ENCODE results near the gene PLD4. TPM values are rescaled to one million over a fixed set of nuclear protein-coding genes. Genes with fewer than 3 reads are reported as not detected.

Gene PLD4
- total and polyA plus RNA-seq, 2 of the 8 experiments (the other 6 are each of a cell fraction or from before 2014, with no cell fraction given), result 0.05 TPM; not detected in 1

DNA sequence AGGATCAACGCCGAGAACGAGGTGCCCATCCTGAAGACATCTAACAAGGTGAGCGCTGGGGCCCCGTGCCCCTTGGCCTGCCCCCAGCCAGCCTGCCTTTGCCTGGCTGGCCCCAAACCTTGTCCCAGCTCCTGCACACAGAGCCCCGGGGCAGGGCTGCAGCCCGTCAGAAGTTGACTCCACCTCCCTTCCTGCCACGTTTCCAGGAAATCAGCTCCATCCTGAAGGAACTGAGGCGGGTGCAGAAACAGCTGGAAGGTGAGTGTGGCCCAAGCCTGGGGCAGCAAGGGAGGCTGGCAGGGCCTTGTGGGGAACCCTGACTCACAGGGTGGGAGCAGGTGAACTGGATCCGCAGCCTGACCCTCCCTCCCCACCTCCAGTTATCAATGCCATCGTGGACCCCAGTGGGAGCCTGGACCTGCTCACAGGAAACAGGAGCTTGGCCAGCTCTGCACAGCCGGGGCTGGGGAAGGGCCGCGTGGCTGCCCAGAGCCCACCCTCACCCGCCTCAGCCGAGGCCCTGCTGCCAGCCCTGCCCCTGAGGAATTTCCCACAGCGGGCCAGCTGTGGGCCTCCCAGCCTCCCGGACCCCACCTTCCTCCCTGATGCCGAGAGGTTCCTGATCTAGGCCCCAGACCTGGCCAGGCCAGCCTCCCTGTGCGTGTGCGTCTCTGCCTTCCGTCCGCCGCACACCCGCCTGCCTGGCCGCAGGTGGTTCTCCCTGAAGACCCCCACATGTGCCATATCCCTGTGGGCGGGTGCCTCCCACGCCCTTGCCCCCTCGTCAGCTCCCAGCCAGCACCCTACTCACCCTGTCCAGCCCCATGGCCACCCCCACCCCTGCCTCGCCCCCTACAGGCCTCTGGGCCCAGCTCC, 30.1 kb upstream of the PLD4 start:
- TF ChIP-seq, protein P1, sequence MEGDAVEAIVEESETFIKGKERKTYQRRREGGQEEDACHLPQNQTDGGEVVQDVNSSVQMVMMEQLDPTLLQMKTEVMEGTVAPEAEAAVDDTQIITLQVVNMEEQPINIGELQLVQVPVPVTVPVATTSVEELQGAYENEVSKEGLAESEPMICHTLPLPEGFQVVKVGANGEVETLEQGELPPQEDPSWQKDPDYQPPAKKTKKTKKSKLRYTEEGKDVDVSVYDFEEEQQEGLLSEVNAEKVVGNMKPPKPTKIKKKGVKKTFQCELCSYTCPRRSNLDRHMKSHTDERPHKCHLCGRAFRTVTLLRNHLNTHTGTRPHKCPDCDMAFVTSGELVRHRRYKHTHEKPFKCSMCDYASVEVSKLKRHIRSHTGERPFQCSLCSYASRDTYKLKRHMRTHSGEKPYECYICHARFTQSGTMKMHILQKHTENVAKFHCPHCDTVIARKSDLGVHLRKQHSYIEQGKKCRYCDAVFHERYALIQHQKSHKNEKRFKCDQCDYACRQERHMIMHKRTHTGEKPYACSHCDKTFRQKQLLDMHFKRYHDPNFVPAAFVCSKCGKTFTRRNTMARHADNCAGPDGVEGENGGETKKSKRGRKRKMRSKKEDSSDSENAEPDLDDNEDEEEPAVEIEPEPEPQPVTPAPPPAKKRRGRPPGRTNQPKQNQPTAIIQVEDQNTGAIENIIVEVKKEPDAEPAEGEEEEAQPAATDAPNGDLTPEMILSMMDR (IDR thresholded peaks at IDR 0.05; ENCODE audit: control extremely low read depth in 1 of 3, insufficient read depth in 1 of 3, low read depth in 1 of 3, low read length in 3 of 3), result peak in 1 of 3 experiments; percentile 10; a peak in 1 of 4 replicates
- TF ChIP-seq TCF12 (IDR thresholded peaks at IDR 0.05; ENCODE audit: low read depth, low read length), result no peak
- H3K4me2 ChIP-seq (ENCODE audit: insufficient read depth in 1 of 2, low read depth in 2 of 2, low read length in 2 of 2), result no peak overlapping the region
- H2BK5ac ChIP-seq (ENCODE audit: low read depth, low read length), result no peak overlapping the region; the same call in none of the 2 replicates
- H3K9ac ChIP-seq (replicated peaks in 1 of 4; ENCODE audit: extremely low read depth in 1 of 4, low read depth in 3 of 4, low read length in 3 of 4), result no peak overlapping the region
- no peak overlapping the region for H3K18ac ChIP-seq (ENCODE audit: extremely low read depth, low read length)
- no peak overlapping the region for H2AK5ac ChIP-seq (ENCODE audit: low read depth, low read length)
- no peak overlapping the region for H2BK12ac ChIP-seq (ENCODE audit: low read depth, low read length)
- peak in 1 of 2 experiments; percentile 46 for DNase-seq (ENCODE audit: low read depth in 1 of 2, low spot score in 2 of 2)
- H4K20me1 ChIP-seq (replicated peaks in 1 of 2; ENCODE audit: control insufficient read depth in 1 of 2, insufficient read depth in 2 of 2, low read length in 2 of 2), result peaks cover 1 to 3% of the 10 kb centered on the region in 2 experiments
- no peak overlapping the region for H2BK20ac ChIP-seq (ENCODE audit: low read length)
- H3K14ac ChIP-seq (ENCODE audit: insufficient read length), result no peak overlapping the region
- no peak overlapping the region for H4K8ac ChIP-seq (ENCODE audit: extremely low read depth, insufficient read depth, low read length)
- no peaks in the 10 kb centered on the region; a peak in 1 of 8 replicates for H3K36me3 ChIP-seq (ENCODE audit: control insufficient read depth in 2 of 4, insufficient read depth in 4 of 4, low read length in 3 of 4)
- H3K4me3 ChIP-seq (ENCODE audit: extremely low read depth in 1 of 4, insufficient read depth in 2 of 4, low read depth in 3 of 4, low read length in 4 of 4), result no peak overlapping the region
- H4K91ac ChIP-seq (replicated peaks; ENCODE audit: insufficient read length, low read length), result no peak overlapping the region
- H2BK15ac ChIP-seq (ENCODE audit: low read length), result no peak overlapping the region
- no peak overlapping the region for H2BK120ac ChIP-seq (replicated peaks; ENCODE audit: low read depth, low read length)
- H4K5ac ChIP-seq (ENCODE audit: insufficient read length, low read depth, low read length), result no peak overlapping the region
- FAIRE-seq, result no peak
- peaks cover 0 to 3% (median 0%) of the 10 kb centered on the region in 4 experiments; a peak in 2 of 7 replicates for H3K4me1 ChIP-seq (replicated peaks in 1 of 4; ENCODE audit: control insufficient read depth in 3 of 4, insufficient read depth in 4 of 4, low read length in 3 of 4)
- H3K56ac ChIP-seq (replicated peaks; ENCODE audit: insufficient read length, low read depth, low read length), result no peak overlapping the region
- H3K79me1 ChIP-seq (ENCODE audit: low read depth, low read length), result no peaks in the 10 kb centered on the region
- no peaks in the 10 kb centered on the region for H3K9me3 ChIP-seq (ENCODE audit: insufficient read depth in 2 of 2, low read depth in 1 of 2, low read length in 1 of 2)
- H3K27me3 ChIP-seq (replicated peaks in 1 of 4; ENCODE audit: control insufficient read depth in 3 of 4, extremely low read depth in 1 of 4, insufficient read depth in 3 of 4, low read length in 3 of 4), result no peaks in the 10 kb centered on the region
- H2AFZ ChIP-seq (ENCODE audit: low read length), result no peak overlapping the region
- WGBS, 2 experiments (ENCODE audit: extremely low coverage in 1 of 2, insufficient coverage in 1 of 2, insufficient read length in 1 of 2, insufficient replicate concordance in 2 of 2, low coverage in 1 of 2, low lambda C conversion rate in 2 of 2, missing lambda C conversion rate in 1 of 2), result 88% methylated on average over 22 of the region's 30 CpGs; no CpG with 5 or more reads in 1 of the 2 experiments
- no peak overlapping the region for H3K4ac ChIP-seq (replicated peaks; ENCODE audit: insufficient read length, low read depth, low read length)
- ChIA-PET POLR2A (ENCODE audit: partially characterized antibody) (interaction anchor here (0.6 to 2.1 kb wide), 8 partner anchors 12 to 141 kb away, joined by 3 to 7 read pairs (median 4); partner anchors contain the start of gene SIVA1), CTCF (ENCODE audit: partially characterized antibody) (interaction anchor here (0.6 to 4.1 kb wide), 16 partner anchors 11 to 316 kb away, joined by 3 to 26 read pairs (median 5); no protein-coding TSS in a partner anchor)
- no peak overlapping the region for H3K27ac ChIP-seq (ENCODE audit: low read depth, low read length)
- peaks cover 12% of the 10 kb centered on the region; the same call in 1 of the 2 replicates for H3K23me2 ChIP-seq (ENCODE audit: low read depth, low read length)
- H3K79me2 ChIP-seq (ENCODE audit: control insufficient read depth in 1 of 2, insufficient read depth in 2 of 2, low read length in 2 of 2), result no peaks in the 10 kb centered on the region
- H3K23ac ChIP-seq (ENCODE audit: insufficient read length), result no peak overlapping the region

Measured in H1 (cell line).